Heart right ventricle (tissue), 16 donors: ENCODE measurements around the gene EGFLAM. TPM values are rescaled to one million over a fixed set of nuclear protein-coding genes. Genes with fewer than 3 reads are reported as not detected.

Experiments
- ATAC-seq, 8 donors: fragments of 200-7000 bp; cut with Tn5 transposase; one replicate each; pipeline ENCODE4 v1.9.1; 2020; ENCODE audit warnings: mild to moderate bottlenecking in 8 of 8, moderate library complexity in 8 of 8, moderate number of reproducible peaks in 1 of 8
- DNase-seq, 2 donors: peaks; one replicate each; pipeline ENCODE4 v3.0.0-alpha.2; 2020
- H3K27ac ChIP-seq, 10 donors: fragments of 200-600 bp; sonication (generic) in 2 of 10; one replicate each; pipeline versions ENCODE4 v1.5.0 to v1.8.0; 2020 to 2022; ENCODE audit warnings: mild to moderate bottlenecking in 3 of 10
- H3K27me3 ChIP-seq, 7 donors: fragments of 200-600 bp; one replicate each; pipeline ENCODE4 v1.8.0; 2021 to 2022; ENCODE audit warnings: mild to moderate bottlenecking in 2 of 7
- H3K36me3 ChIP-seq, 9 donors: fragments of 200-600 bp; sonication (generic) in 1 of 9; one replicate each; pipeline versions ENCODE4 v1.5.0 to v1.8.0; 2020 to 2022; ENCODE audit warnings: mild to moderate bottlenecking in 2 of 9
- H3K4me1 ChIP-seq, 9 donors: fragments of 200-600 bp; sonication (generic) in 1 of 9; one replicate each; pipeline versions ENCODE4 v1.5.0 to v1.8.0; 2020 to 2022; ENCODE audit warnings: mild to moderate bottlenecking in 4 of 9
- H3K4me3 ChIP-seq, 10 donors: fragments of 200-600 bp; sonication (generic) in 2 of 10; one replicate each; pipeline versions ENCODE4 v1.5.0 to v1.8.0; 2020 to 2022; ENCODE audit warnings: mild to moderate bottlenecking in 7 of 10, moderate library complexity in 2 of 10
- H3K9me3 ChIP-seq, 11 donors: fragments of 200-600 bp in 10 of 11; sonication (generic) in 2 of 11; one replicate each; pipeline versions ENCODE4 v1.5.0 to v1.8.0; 2013 to 2022; ENCODE audit warnings: mild to moderate bottlenecking in 2 of 11, control low read depth in 1 of 11, moderate library complexity in 1 of 11
- WGBS, 2 donors: extraction: QIAGEN DNeasy Blood & Tissue Kit; methylation state at CpG; one replicate each; pipeline ENCODE4 v1.1.7; 2013; ENCODE audit warnings: inconsistent platforms in 1 of 2; 5-methylcytosine and 5-hydroxymethylcytosine counted together
- intact Hi-C, 10 donors: fragments of 100-400 bp; cut with DNase I; formaldehyde crosslinking; loops; one replicate each; pipeline versions ENCODE4 v1.11.1 to v1.14.2; 2022
- polyA plus RNA-seq, 2 donors: library from polyadenylated mRNA; stranded (reverse); fragments of 200-250 nt; gene quantifications; one replicate each; pipeline ENCODE4 v1.2.3, GENCODE V29; 2013
- total RNA-seq, 10 donors: library from RNA; stranded (reverse); fragmentation: NEBNext Ultra II Directional in 3 of 10; extraction: Animal tissue kit (Norgen Biotek cat#: 25700) in 3 of 10; gene quantifications; one replicate each; pipeline versions ENCODE4 v1.2.1 to v1.2.4, GENCODE V29; 2021 to 2023
- TF ChIP-seq, protein P1 (sequence below), 9 donors: fragments of 200-600 bp; sonication (generic) in 2 of 9; IDR thresholded peaks; one replicate each; pipeline versions ENCODE4 v1.5.0 to v1.8.0; 2021 to 2022; ENCODE audit warnings: antibody characterized with exemption in 9 of 9, mild to moderate bottlenecking in 5 of 9, moderate library complexity in 1 of 9
- donor health status: Arrhythmogenic right ventricular cardiomyopathy.
- donor health status: ischemic (EF 13 %, LVEDD 7.1; RV severe dilation, severe dysfunction).
- donor health status: healthy with polysubstance abuse.
- donor health status: DM: no; HTN: yes; CAD: no.
- donor health status: DM: no; HTN: no; CAD: no.
- donor health status: ischemic (EF 25% LVEDD 6.9; RV normal size, moderate dysfunction).
- donor health status: ischemic (EF 25% LVEDD 5.7; RV mildly dilated, moderate dysfunction).
- donor health status: healthy.
- donor health status: DM: yes; HTN: yes; CAD: no.
- donor health status: Ischemic cardiomyopathy.
- donor health status: ischemic (EF 35%, LVEDD 5.7; RV mildly dilated, moderate dysfunction).
- donor health status: nonischemic (EF 11% LVEDD 7.7; RV severe dilation, severe dysfunction).
- donor health status: DM: yes; HTN: yes; CAD: no.
- donor health status: PGD.
- donor health status: ischemic (EF 29% LVEDD 5.4; RV normal size, mild dysfunction).
- donor health status: nonischemic (EF 23%, LVEDD 6.1; RV moderate dilation, normal function).

The EGFLAM gene
- total and polyA plus RNA-seq, 12 donors, result 3.4 to 15.3 (median 7.6) TPM

DNA sequence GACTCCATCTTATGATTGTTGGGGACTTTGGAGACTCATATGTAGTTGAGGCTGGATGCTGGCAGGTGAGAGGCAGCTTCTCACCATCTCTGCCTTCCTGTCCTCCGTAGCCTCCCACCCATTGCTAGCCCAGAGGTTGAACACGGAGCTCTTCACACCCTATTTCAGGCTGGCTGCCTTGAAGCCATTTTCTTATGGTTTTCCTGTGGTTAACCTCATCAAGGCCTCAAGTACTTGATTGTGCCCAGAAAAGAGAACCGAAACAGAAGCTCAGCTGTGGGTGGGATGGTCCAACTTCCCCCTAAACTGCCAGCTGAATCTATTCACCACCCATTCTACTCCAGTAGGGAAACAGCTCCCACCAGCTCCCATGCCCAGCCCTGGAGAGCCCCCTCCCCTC lies 195.1 kb downstream of the EGFLAM start:
- peaks cover 0 to 84% (median 0%) of the 10 kb centered on the region in 7 donors for H3K27me3 ChIP-seq
- DNase-seq (no peak), ATAC-seq (no peak)
- H3K36me3 ChIP-seq, result no peaks in the 10 kb centered on the region
- H3K27ac ChIP-seq, result no peak overlapping the region
- TF ChIP-seq, protein P1, sequence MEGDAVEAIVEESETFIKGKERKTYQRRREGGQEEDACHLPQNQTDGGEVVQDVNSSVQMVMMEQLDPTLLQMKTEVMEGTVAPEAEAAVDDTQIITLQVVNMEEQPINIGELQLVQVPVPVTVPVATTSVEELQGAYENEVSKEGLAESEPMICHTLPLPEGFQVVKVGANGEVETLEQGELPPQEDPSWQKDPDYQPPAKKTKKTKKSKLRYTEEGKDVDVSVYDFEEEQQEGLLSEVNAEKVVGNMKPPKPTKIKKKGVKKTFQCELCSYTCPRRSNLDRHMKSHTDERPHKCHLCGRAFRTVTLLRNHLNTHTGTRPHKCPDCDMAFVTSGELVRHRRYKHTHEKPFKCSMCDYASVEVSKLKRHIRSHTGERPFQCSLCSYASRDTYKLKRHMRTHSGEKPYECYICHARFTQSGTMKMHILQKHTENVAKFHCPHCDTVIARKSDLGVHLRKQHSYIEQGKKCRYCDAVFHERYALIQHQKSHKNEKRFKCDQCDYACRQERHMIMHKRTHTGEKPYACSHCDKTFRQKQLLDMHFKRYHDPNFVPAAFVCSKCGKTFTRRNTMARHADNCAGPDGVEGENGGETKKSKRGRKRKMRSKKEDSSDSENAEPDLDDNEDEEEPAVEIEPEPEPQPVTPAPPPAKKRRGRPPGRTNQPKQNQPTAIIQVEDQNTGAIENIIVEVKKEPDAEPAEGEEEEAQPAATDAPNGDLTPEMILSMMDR (IDR thresholded peaks at IDR 0.05), result no peak
- H3K4me1 ChIP-seq, result peaks cover 0 to 21% (median 5%) of the 10 kb centered on the region in 9 donors
- H3K4me3 ChIP-seq, result no peak overlapping the region
- intact Hi-C loops, result no loop called here
- no peaks in the 10 kb centered on the region for H3K9me3 ChIP-seq
- 84 to 96% methylated on average over 3 of the region's 3 CpGs for WGBS, 2 donors

DNA sequence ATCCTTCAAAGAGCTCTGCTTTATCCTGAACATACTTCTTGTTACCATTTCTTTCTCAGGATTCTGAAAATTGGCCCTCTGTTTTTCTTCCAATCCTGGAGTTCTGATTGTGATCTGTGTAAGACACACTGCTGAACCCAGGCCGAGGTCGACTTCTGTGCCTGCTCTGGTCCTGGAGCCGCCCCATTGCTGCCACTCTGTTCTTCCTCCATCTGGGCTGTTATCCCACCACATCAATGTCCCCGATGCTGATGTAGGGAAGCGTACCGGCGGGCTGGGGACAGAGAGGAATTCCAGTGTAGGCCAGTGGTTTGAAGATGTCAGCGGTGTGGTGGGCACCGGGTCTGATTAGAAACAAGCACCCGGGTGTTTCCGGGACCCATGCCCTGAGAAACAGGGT lies 195.6 kb downstream of the EGFLAM start:
- DNase-seq (no peak), ATAC-seq (no peak)

DNA sequence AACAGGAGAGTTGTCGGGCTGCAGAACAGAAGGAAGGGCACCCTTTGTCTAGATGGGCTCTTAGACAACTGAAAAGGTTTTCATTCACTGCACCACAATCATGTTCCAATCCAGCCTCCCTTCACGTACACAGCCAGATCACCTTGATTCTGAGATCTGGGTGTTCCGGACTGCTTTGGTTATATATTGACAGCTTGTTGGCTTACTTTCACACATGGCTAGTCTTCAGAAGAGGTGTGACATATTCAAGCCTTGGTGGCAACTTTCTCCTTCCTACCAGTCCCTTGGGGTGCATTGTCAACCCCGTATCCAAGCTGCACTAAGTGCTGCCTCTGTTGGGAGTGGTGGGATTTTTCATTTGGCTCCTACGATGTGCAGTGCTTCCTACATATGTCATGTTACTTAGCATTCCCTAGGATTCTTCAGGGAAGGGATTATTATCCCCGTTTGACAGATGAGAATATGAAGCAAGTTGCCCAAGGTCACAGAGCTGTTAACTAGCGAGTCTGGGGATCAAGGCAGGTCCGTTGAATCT lies 197.5 kb downstream of the EGFLAM start:
- H3K36me3 ChIP-seq, result no peaks in the 10 kb centered on the region
- no peak overlapping the region for H3K27ac ChIP-seq
- intact Hi-C loops, result no loop called here
- no peak overlapping the region for H3K4me3 ChIP-seq
- WGBS, 2 donors, result 86 to 91% methylated on average over 8 of the region's 8 CpGs
- TF ChIP-seq, protein P1 (IDR thresholded peaks at IDR 0.05), result no peak
- no peaks in the 10 kb centered on the region for H3K9me3 ChIP-seq
- H3K27me3 ChIP-seq, result peaks cover 0 to 92% (median 0%) of the 10 kb centered on the region in 7 donors
- H3K4me1 ChIP-seq, result peaks cover 0 to 5% (median 0%) of the 10 kb centered on the region in 9 donors
- ATAC-seq (no peak), DNase-seq (no peak)

More for the DNA sequence above, 195.6 kb downstream of the EGFLAM start:
- 92 to 93% methylated on average over 11 of the region's 11 CpGs for WGBS, 2 donors
- no peaks in the 10 kb centered on the region for H3K9me3 ChIP-seq
- no peak overlapping the region for H3K27ac ChIP-seq
- TF ChIP-seq, protein P1 (IDR thresholded peaks at IDR 0.05), result no peak
- H3K36me3 ChIP-seq, result no peaks in the 10 kb centered on the region
- H3K27me3 ChIP-seq, result peaks cover 0 to 85% (median 0%) of the 10 kb centered on the region in 7 donors
- H3K4me1 ChIP-seq, result peaks cover 0 to 17% (median 4%) of the 10 kb centered on the region in 9 donors
- intact Hi-C loops, result no loop called here
- H3K4me3 ChIP-seq, result no peak overlapping the region

DNA sequence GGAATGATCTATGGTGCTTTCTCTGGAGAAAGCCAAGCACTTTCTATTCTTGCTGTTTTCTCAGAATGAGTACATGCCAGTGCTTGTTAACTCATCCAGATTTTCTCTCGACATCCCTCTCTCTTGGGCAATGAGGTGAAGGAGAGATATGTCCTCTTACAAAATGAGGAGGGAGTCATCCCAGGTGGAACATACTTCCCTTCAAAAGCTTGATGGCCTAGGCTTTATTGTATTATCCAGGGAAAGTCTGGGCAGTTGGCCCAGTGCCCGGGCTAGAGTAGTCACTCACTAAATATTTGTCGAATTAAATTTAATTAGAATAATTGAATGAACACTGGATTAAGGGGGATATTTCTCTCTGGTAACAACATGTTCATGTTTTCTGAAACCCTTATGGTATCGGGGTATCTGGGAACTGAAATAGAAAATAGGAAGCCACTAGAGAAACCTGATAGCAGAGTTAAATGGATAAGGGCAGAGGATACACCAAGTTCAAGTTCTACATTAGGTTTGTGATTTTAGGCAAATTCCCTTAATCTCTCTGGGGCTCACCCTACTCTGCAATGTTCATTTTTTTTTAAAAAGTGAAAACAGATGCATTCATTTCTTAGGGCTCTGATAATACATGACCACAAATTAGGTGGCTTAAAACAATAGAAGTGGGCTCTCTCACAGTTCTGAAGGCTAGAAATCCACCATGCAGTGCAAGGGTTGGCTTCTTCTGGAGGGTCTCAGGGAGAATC lies 198.5 kb downstream of the EGFLAM start:
- TF ChIP-seq, protein P1 (IDR thresholded peaks at IDR 0.05), result no peak
- Histone ChIP-seq H3K9me3 (no peaks in the 10 kb centered on the region), H3K27me3 (peaks cover 0 to 89% (median 0%) of the 10 kb centered on the region in 7 donors), H3K4me1 (peaks cover 0 to 3% (median 0%) of the 10 kb centered on the region in 9 donors), H3K36me3 (no peaks in the 10 kb centered on the region), H3K4me3 (no peak overlapping the region), H3K27ac (no peak overlapping the region)
- intact Hi-C loops, result no loop called here
- 89 to 93% methylated on average over 4 of the region's 4 CpGs for WGBS, 2 donors
- ATAC-seq (no peak), DNase-seq (no peak)
